Stimulated activated CD8-positive, alpha-beta memory T cell treated with anti-CD3 and anti-CD28 coated beads, Interleukin-12 subunit alpha, Interleukin-12 subunit beta, amount 100 ng/mL, for 4 hours (primary cell): ENCODE measurements around the gene PPCDC.

Source experiments
- DNase-seq: peaks from one replicate; pipeline ENCODE4 v3.0.0-alpha.2; 2020; ENCODE audit warnings: low read depth

Gene PPCDC

GRCh38 chr15:75023181-75023871 is at the start of gene PPCDC:
Gene PPCDC (plus strand): TSS chr15:75023590. CDS start chr15:75028319, 4,729 bp downstream.
- peak; percentile 86 for DNase-seq

- DNase-seq, result no peak
Observed at GRCh38 chr15:74976159-74976558, 47.2 kb upstream of the PPCDC start.

GRCh38 chr15:74977599-74977998 is 45.8 kb upstream of the PPCDC start:
- no peak for DNase-seq

- no peak for DNase-seq
Observed at GRCh38 chr15:74978077-74978476, 45.3 kb upstream of the PPCDC start.

GRCh38 chr15:74978503-74978902 is 44.9 kb upstream of the PPCDC start:
- DNase-seq, result no peak

GRCh38 chr15:74982183-74982582 is 41.2 kb upstream of the PPCDC start:
- no peak for DNase-seq

- DNase-seq, result no peak
Observed at GRCh38 chr15:74983725-74984231, 39.6 kb upstream of the PPCDC start.

- DNase-seq, result peak; percentile 6
Observed at GRCh38 chr15:74988007-74988800, 35.2 kb upstream of the PPCDC start.

GRCh38 chr15:74989527-74989926 is 33.9 kb upstream of the PPCDC start:
- DNase-seq, result no peak

- DNase-seq, result no peak
Observed at GRCh38 chr15:74992619-74993018, 30.8 kb upstream of the PPCDC start.

- DNase-seq, result no peak
Observed at GRCh38 chr15:74994236-74994635, 29.2 kb upstream of the PPCDC start.

GRCh38 chr15:74994685-74995084 is 28.7 kb upstream of the PPCDC start:
- no peak for DNase-seq

- peak; percentile 67 for DNase-seq
Observed at GRCh38 chr15:74995182-74995778, 28.1 kb upstream of the PPCDC start, which contains the start of gene SCAMP5. Gene SCAMP5 (plus strand): TSS chr15:74995563. CDS start chr15:75011840, 16,277 bp downstream.

GRCh38 chr15:74995779-74996765 is 27.3 kb upstream of the PPCDC start:
- no peak for DNase-seq

GRCh38 chr15:74997141-74997540 is 26.2 kb upstream of the PPCDC start:
- DNase-seq, result no peak

- no peak for DNase-seq
Observed at GRCh38 chr15:74997543-74997942, 25.8 kb upstream of the PPCDC start.

GRCh38 chr15:75001310-75001709 is 22.1 kb upstream of the PPCDC start:
- no peak for DNase-seq

- DNase-seq, result no peak
Observed at GRCh38 chr15:75002398-75002797, 21.0 kb upstream of the PPCDC start.

GRCh38 chr15:75007216-75007615 is 16.2 kb upstream of the PPCDC start:
- DNase-seq, result no peak

- DNase-seq, result no peak
Observed at GRCh38 chr15:75008221-75008625, 15.2 kb upstream of the PPCDC start.

- DNase-seq, result no peak
Observed at GRCh38 chr15:75008629-75009326, 14.6 kb upstream of the PPCDC start.
